Panc1 (cell line): ENCODE data around the gene KRT85.

ENCODE experiments used
- POLR2AphosphoS5 ChIP-seq: IDR thresholded peaks from 2 replicates; pipeline ENCODE4 v1.6.1; 2012; ENCODE audit warnings: mild to moderate bottlenecking, low read depth, low read length, moderate library complexity
- TF ChIP-seq, protein P1 (sequence below): fragments of 450-650 bp; IDR thresholded peaks from 2 replicates; pipeline ENCODE4 v1.5.1; 2017; ENCODE audit warnings: mild to moderate bottlenecking

DNA sequence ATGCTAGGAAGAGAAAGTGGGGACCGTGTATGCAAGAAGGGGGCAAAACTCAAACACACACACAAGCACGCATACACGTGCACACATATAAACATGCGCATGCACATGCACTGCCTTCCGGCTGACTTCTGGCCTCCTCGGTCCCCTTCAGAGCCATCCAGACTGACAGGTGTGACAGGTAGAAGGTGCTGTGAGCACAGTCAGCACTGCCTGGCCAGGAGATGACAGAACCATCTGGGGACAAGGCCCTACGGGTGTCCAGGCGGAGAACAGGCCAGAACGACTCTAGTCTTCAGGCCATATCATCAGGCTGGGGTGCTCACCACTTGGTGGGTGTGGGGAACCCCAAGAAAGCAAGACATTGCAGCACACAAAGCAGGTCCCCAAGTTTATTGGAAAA, 53.4 kb downstream of the KRT85 start:
- TF ChIP-seq, protein P1, sequence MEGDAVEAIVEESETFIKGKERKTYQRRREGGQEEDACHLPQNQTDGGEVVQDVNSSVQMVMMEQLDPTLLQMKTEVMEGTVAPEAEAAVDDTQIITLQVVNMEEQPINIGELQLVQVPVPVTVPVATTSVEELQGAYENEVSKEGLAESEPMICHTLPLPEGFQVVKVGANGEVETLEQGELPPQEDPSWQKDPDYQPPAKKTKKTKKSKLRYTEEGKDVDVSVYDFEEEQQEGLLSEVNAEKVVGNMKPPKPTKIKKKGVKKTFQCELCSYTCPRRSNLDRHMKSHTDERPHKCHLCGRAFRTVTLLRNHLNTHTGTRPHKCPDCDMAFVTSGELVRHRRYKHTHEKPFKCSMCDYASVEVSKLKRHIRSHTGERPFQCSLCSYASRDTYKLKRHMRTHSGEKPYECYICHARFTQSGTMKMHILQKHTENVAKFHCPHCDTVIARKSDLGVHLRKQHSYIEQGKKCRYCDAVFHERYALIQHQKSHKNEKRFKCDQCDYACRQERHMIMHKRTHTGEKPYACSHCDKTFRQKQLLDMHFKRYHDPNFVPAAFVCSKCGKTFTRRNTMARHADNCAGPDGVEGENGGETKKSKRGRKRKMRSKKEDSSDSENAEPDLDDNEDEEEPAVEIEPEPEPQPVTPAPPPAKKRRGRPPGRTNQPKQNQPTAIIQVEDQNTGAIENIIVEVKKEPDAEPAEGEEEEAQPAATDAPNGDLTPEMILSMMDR, result no peak
- TF ChIP-seq POLR2AphosphoS5, result no peak
